HG03280 (cell line): ENCODE measurements around the gene MEGF10.
A peak's percentile ranks its signal among the peaks of the same experiment; 100 is the strongest.

Source experiments
- ATAC-seq: cut with Tn5 transposase; IDR thresholded peaks from one replicate; pipeline ENCODE4 v1.9.1; 2021; ENCODE audit warnings: mild to moderate bottlenecking, moderate library complexity; ENCODE audit not compliant: unreplicated experiment

The MEGF10 gene

GRCh38 chr5:127409246-127409917 lies 118.8 kb downstream of the MEGF10 start:
- no peak for ATAC-seq

GRCh38 chr5:127409921-127410675 lies 119.5 kb downstream of the MEGF10 start:
- ATAC-seq = peak; percentile 52

- no peak for ATAC-seq
These were observed 120.4 kb downstream of the MEGF10 start for GRCh38 chr5:127410959-127411358.

GRCh38 chr5:127411381-127411780 lies 120.8 kb downstream of the MEGF10 start:
- ATAC-seq = no peak

GRCh38 chr5:127412698-127413097 lies 122.1 kb downstream of the MEGF10 start:
- ATAC-seq = no peak

GRCh38 chr5:127415034-127415433 lies 124.4 kb downstream of the MEGF10 start:
- no peak for ATAC-seq

- no peak for ATAC-seq
These were observed 126.3 kb downstream of the MEGF10 start for GRCh38 chr5:127416906-127417305.

GRCh38 chr5:127417528-127417927 lies 126.9 kb downstream of the MEGF10 start:
- ATAC-seq = no peak

- no peak for ATAC-seq
These were observed 127.8 kb downstream of the MEGF10 start for GRCh38 chr5:127418367-127418766.

- ATAC-seq = no peak
These were observed 128.5 kb downstream of the MEGF10 start for GRCh38 chr5:127418974-127419682.

- ATAC-seq = no peak
These were observed 129.2 kb downstream of the MEGF10 start for GRCh38 chr5:127419683-127420257.

- ATAC-seq = no peak
These were observed 130.2 kb downstream of the MEGF10 start for GRCh38 chr5:127420758-127421157.

GRCh38 chr5:127421471-127421870 lies 130.9 kb downstream of the MEGF10 start:
- no peak for ATAC-seq

GRCh38 chr5:127423173-127423798 lies 132.7 kb downstream of the MEGF10 start:
- peak; percentile 43 for ATAC-seq

- ATAC-seq = no peak
These were observed 134.4 kb downstream of the MEGF10 start for GRCh38 chr5:127425037-127425436.

GRCh38 chr5:127425868-127426267 lies 135.3 kb downstream of the MEGF10 start:
- ATAC-seq = no peak

GRCh38 chr5:127426661-127427060 lies 136.1 kb downstream of the MEGF10 start:
- no peak for ATAC-seq

GRCh38 chr5:127428276-127428675 lies 137.7 kb downstream of the MEGF10 start:
- no peak for ATAC-seq

GRCh38 chr5:127428748-127429147 lies 138.2 kb downstream of the MEGF10 start:
- ATAC-seq = no peak

GRCh38 chr5:127429928-127430327 lies 139.3 kb downstream of the MEGF10 start:
- ATAC-seq = no peak

GRCh38 chr5:127430627-127431026 lies 140.0 kb downstream of the MEGF10 start:
- no peak for ATAC-seq
